Activated T-helper 2 cell treated with anti-CD3 and anti-CD28 coated beads, Interferon-gamma antibody, Interleukin-2, Interleukin-4, amounts not matched to agents 10 μg/mL and 5 μg/mL and 100 μg/mL, durations not matched to agents 14 hours and 24 hours and 36 hours (primary cell): ENCODE results near the gene RGCC. TPM values are rescaled to one million over a fixed set of nuclear protein-coding genes. Genes with fewer than 3 reads are reported as not detected.
A peak's percentile ranks its signal among the peaks of the same experiment; 100 is the strongest.

Source experiments
- DNase-seq: peaks from one replicate; pipeline ENCODE4 v3.0.0; 2021; ENCODE audit warnings: low spot score
- H3K27ac Mint-ChIP-seq: one replicate; pipeline ENCODE4 v1.8.0; 2021; ENCODE audit warnings: mixed read lengths
- H3K27me3 Mint-ChIP-seq: one replicate; pipeline ENCODE4 v1.8.0; 2021; ENCODE audit warnings: low read depth, mixed read lengths
- H3K36me3 Mint-ChIP-seq: one replicate; pipeline ENCODE4 v1.8.0; 2021; ENCODE audit warnings: low read depth, mixed read lengths
- H3K4me1 Mint-ChIP-seq: one replicate; pipeline ENCODE4 v1.8.0; 2021; ENCODE audit warnings: low read depth, mixed read lengths
- H3K4me3 Mint-ChIP-seq: one replicate; pipeline ENCODE4 v1.8.0; 2021; ENCODE audit warnings: low read depth, mild to moderate bottlenecking, moderate library complexity, mixed read lengths
- H3K9me3 Mint-ChIP-seq: one replicate; pipeline ENCODE4 v1.8.0; 2021; ENCODE audit warnings: mixed read lengths
- intact Hi-C: fragments of 100-400 bp; cut with micrococcal nuclease; formaldehyde crosslinking; loops from one replicate; pipeline ENCODE4 v1.15.1; 2023
- total RNA-seq: library from RNA; stranded (reverse); gene quantifications from 2 replicates; pipeline ENCODE4 v1.2.3, GENCODE V29; 2022

RGCC gene
- total RNA-seq, 1 donor from 2014 or later, result 79.3 TPM

DNA sequence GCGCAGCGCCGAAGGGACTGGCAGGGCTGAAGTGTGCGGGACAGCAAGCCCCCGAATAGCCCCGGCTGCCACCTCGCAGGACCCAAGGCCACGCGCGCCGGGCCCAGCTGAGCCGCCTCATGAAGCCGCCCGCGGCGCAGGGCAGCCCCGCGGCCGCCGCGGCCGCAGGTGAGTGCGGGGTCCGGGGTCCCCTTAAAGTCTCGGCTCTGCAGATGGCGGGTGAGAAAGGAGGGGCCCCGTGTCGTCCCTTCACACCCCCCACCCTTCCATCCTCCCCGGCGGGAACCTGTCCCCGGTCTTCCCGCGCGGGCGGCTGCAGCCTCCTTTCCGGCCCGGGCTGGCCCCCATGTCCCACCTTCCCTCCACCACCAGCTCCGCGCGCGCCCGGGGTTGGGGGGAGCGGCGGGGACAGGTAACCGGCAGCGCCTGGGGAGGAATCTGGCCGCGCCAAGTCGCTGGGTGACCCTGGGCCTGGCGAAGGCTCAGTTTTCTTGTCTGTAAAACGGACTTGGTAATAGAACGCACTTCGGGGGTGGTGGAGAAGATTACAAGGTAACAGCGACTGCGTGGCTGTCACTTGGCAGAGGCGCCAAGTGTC lies 338 bp downstream of the RGCC start:
- Mint-ChIP-seq H3K9me3 (no peaks in the 10 kb centered on the region), H3K27me3 (peaks cover 25% of the 10 kb centered on the region), H3K4me1 (peaks cover 43% of the 10 kb centered on the region), H3K36me3 (peaks cover 40% of the 10 kb centered on the region), H3K27ac (no peak overlapping the region), H3K4me3 (peak overlapping the region; percentile 95)
- peak; percentile 35 for DNase-seq
- intact Hi-C loops, result loop anchor here (1.0 to 10.0 kb wide), 10 partner anchors 8 to 1037 kb away; partner anchors contain the start of genes AKAP11, DGKH, MRPS31 and WBP4

DNA sequence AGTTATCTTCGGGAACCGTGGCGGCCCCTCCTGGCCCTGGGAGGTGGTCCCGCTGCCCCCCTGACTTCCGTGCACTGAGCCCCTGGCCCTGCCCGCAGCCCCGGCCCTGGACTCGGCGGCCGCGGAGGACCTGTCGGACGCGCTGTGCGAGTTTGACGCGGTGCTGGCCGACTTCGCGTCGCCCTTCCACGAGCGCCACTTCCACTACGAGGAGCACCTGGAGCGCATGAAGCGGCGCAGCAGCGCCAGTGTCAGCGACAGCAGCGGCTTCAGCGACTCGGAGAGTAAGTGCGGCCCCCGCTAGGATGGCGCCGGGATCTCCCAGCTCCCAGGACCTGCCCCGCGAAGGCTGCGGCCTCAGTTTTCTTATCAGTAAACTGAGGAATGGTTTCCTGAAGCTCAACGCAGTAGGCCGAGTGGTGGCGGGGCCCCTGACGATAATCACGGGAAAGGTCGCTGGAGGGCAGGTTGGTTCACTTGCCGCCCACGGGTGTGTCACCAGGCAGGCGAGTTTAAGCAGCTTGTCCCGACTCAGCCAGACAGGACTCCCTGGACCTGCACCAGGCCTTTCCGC lies 924 bp downstream of the RGCC start:
- DNase-seq, result peak; percentile 56
- Mint-ChIP-seq H3K4me1 (peaks cover 44% of the 10 kb centered on the region), H3K27ac (peak overlapping the region; percentile 95), H3K4me3 (peak overlapping the region; percentile 95), H3K36me3 (peaks cover 46% of the 10 kb centered on the region), H3K27me3 (peaks cover 25% of the 10 kb centered on the region), H3K9me3 (no peaks in the 10 kb centered on the region)
- intact Hi-C loops, result loop anchor here (2.0 to 10.0 kb wide), 7 partner anchors 103 to 1037 kb away; partner anchors contain the start of genes AKAP11, DGKH and MRPS31

DNA sequence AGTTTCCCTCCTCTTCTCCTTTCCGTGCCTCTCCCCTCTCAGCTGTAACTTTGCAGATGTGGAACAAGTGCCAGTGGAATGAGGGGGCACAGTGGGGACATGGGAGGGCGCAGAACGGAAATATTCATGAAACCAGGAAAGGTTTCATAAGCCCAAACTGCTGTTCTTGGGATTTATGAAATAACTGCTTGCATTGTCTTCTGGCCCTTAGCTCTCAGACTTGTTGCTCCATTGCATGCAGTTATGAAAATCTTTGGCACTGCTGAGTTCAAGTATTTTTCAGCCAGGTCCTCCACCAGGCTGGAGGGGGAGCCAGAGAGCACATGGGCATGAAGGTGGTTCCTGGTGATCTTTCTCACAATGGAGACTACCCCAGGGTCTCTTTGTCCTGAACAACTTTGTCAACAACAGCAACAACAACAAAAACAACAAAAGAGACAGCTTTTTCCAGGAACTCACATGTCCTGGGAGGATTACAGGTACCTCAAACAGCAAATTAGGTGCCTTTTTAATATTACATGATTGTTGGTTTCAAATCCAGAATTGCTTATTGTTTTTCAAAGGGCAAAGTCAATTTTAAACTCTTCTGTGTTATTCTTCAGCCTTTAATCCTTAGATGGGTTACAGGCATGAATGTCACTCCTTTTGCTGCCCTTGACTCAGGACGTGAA lies 1.5 kb downstream of the RGCC start:
- Mint-ChIP-seq H3K27ac (peak overlapping the region; percentile 95), H3K36me3 (peaks cover 51% of the 10 kb centered on the region), H3K27me3 (peaks cover 25% of the 10 kb centered on the region), H3K9me3 (no peaks in the 10 kb centered on the region), H3K4me1 (peaks cover 49% of the 10 kb centered on the region), H3K4me3 (peak overlapping the region; percentile 95)
- DNase-seq, result peak; percentile 63
- intact Hi-C loops, result loop anchor here (2.0 to 10.0 kb wide), 7 partner anchors 104 to 1036 kb away; partner anchors contain the start of genes AKAP11, DGKH and MRPS31

DNA sequence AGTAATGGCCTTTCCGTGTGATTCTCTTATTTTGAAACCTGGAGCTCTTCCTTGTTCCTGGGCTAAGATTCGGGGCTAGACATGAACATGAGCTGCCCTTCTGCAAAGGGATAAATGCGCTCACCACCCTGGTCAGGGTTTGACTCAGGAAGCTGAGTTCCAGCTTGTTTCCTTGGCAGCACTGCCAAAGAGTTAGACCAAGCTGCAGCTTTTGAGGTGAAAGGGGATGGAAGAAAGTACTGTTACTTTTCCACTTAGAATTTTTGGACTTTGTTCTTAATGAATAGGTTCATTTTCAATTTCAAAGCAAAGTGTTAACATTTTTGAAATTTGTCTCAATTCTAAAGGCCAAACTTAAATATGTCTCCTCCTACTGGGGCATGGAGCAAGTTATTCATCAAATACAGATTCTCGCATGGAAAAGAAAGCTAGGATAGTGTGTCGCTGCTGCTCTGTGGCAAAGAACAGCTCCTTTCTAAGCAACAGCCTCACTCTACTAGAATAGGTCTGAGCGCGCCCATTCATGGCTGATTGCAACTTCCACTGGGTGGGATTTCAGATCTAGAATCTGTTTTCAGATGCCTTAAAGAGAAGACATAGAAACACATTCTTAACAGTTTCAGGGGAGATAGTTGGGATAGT lies 2.2 kb downstream of the RGCC start:
- no peak for DNase-seq
- Mint-ChIP-seq H3K36me3 (peaks cover 57% of the 10 kb centered on the region), H3K27me3 (peaks cover 21% of the 10 kb centered on the region), H3K27ac (peak overlapping the region; percentile 95), H3K4me1 (peaks cover 56% of the 10 kb centered on the region), H3K9me3 (no peaks in the 10 kb centered on the region), H3K4me3 (peak overlapping the region; percentile 95)
- intact Hi-C loops, result loop anchor here (2.0 to 10.0 kb wide), 8 partner anchors 105 to 1035 kb away; partner anchors contain the start of genes AKAP11, DGKH and MRPS31

DNA sequence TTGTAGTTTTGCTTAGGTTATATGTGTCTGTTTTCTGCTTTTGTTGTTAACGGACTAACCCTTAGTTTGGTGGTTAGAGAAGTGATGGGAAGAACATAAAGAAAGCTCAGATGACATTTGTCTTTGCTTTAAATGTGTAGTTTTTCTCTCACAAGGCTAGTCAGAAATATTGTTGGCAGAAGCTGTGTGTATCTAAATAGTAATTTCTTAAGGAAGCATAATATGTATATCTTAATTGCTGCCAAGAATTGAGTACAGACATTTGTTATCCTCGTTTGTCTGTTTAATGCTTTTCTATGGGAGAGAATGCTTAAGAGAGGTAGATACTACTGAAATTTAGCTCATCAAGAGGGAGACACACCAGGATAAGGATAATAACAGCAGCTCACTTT lies 2.7 kb downstream of the RGCC start:
- peak overlapping the region; percentile 95 for H3K4me3 Mint-ChIP-seq
- H3K27ac Mint-ChIP-seq, result peak overlapping the region; percentile 95
- peaks cover 63% of the 10 kb centered on the region for H3K36me3 Mint-ChIP-seq
- peaks cover 61% of the 10 kb centered on the region for H3K4me1 Mint-ChIP-seq
- peaks cover 16% of the 10 kb centered on the region for H3K27me3 Mint-ChIP-seq
- intact Hi-C loops, result loop anchor here (10.0 kb wide), 1 partner anchor 915 kb away; no protein-coding TSS in a partner anchor
- no peak for DNase-seq
- H3K9me3 Mint-ChIP-seq, result no peaks in the 10 kb centered on the region

- Mint-ChIP-seq H3K4me1 (peaks cover 69% of the 10 kb centered on the region), H3K27ac (no peak overlapping the region), H3K9me3 (no peaks in the 10 kb centered on the region), H3K36me3 (peaks cover 69% of the 10 kb centered on the region), H3K4me3 (peak overlapping the region; percentile 15), H3K27me3 (peaks cover 7% of the 10 kb centered on the region)
- DNase-seq, result no peak
- intact Hi-C loops, result loop anchor here (10.0 kb wide), 1 partner anchor 914 kb away; no protein-coding TSS in a partner anchor
These were observed 3.6 kb downstream of the RGCC start for GRCh38 chr13:41460930-41461329.

- peak overlapping the region; percentile 76 for H3K4me3 Mint-ChIP-seq
- peaks cover 75% of the 10 kb centered on the region for H3K4me1 Mint-ChIP-seq
- H3K27me3 Mint-ChIP-seq, result peaks cover 4% of the 10 kb centered on the region
- intact Hi-C loops, result loop anchor here (2.0 to 10.0 kb wide), 2 partner anchors 403 to 913 kb away; no protein-coding TSS in a partner anchor
- no peak for DNase-seq
- peaks cover 74% of the 10 kb centered on the region for H3K36me3 Mint-ChIP-seq
- no peaks in the 10 kb centered on the region for H3K9me3 Mint-ChIP-seq
- peak overlapping the region; percentile 92 for H3K27ac Mint-ChIP-seq
These were observed 4.3 kb downstream of the RGCC start for GRCh38 chr13:41461527-41462139.

- Mint-ChIP-seq H3K36me3 (peaks cover 82% of the 10 kb centered on the region), H3K27me3 (no peaks in the 10 kb centered on the region), H3K4me3 (peak overlapping the region; percentile 76), H3K9me3 (no peaks in the 10 kb centered on the region), H3K27ac (peak overlapping the region; percentile 92), H3K4me1 (peaks cover 77% of the 10 kb centered on the region)
- DNase-seq, result no peak
- intact Hi-C loops, result loop anchor here (2.0 to 10.0 kb wide), 2 partner anchors 404 to 912 kb away; no protein-coding TSS in a partner anchor
These were observed 5.1 kb downstream of the RGCC start for GRCh38 chr13:41462427-41462826.

GRCh38 chr13:41463838-41464602 lies 6.7 kb downstream of the RGCC start:
- Mint-ChIP-seq H3K27me3 (no peaks in the 10 kb centered on the region), H3K36me3 (peaks cover 90% of the 10 kb centered on the region), H3K4me3 (peak overlapping the region; percentile 76), H3K9me3 (no peaks in the 10 kb centered on the region), H3K27ac (peak overlapping the region; percentile 92), H3K4me1 (peaks cover 75% of the 10 kb centered on the region)
- intact Hi-C loops, result loop anchor here (2.0 to 10.0 kb wide), 2 partner anchors 405 to 911 kb away; no protein-coding TSS in a partner anchor
- peak; percentile 54 for DNase-seq

GRCh38 chr13:41465241-41465847 lies 8.0 kb downstream of the RGCC start:
- Mint-ChIP-seq H3K4me1 (peaks cover 69% of the 10 kb centered on the region), H3K27ac (peak overlapping the region; percentile 92), H3K36me3 (peaks cover 90% of the 10 kb centered on the region), H3K27me3 (no peaks in the 10 kb centered on the region), H3K4me3 (peak overlapping the region; percentile 76), H3K9me3 (no peaks in the 10 kb centered on the region)
- peak; percentile 88 for DNase-seq
- intact Hi-C loops, result loop anchor here (1.0 to 10.0 kb wide), 4 partner anchors 8 to 909 kb away; partner anchors contain the start of gene RGCC

- no peaks in the 10 kb centered on the region for H3K27me3 Mint-ChIP-seq
- H3K4me3 Mint-ChIP-seq, result peak overlapping the region; percentile 56
- H3K27ac Mint-ChIP-seq, result peak overlapping the region; percentile 92
- DNase-seq, result no peak
- H3K36me3 Mint-ChIP-seq, result peaks cover 88% of the 10 kb centered on the region
- H3K9me3 Mint-ChIP-seq, result no peaks in the 10 kb centered on the region
- intact Hi-C loops, result loop anchor here (1.0 to 10.0 kb wide), 4 partner anchors 9 to 909 kb away; partner anchors contain the start of gene RGCC
- peaks cover 67% of the 10 kb centered on the region for H3K4me1 Mint-ChIP-seq
These were observed 8.6 kb downstream of the RGCC start for GRCh38 chr13:41465898-41466320.
